HCT116 (cell line): Measurements from ENCODE around the gene TRA2A. TPM values are rescaled to one million over a fixed set of nuclear protein-coding genes. Genes with fewer than 3 reads are reported as not detected.
"Not testable (repeated sequence)": the region's sequence is repeated elsewhere in the genome, so short reads cannot be mapped to it uniquely, and the experiment has no call there.

ENCODE experiments used
- ATAC-seq: fragments of 200-7000 bp; cut with Tn5 transposase; 2 replicates; pipeline ENCODE4 v1.9.1; 2020; ENCODE audit warnings: mild to moderate bottlenecking, moderate library complexity
- BruUV-seq: library from RNA; stranded (reverse); fragments of 400-500 nt; replicated peaks from 2 replicates; lab custom pipeline; 2021; lab: Mats Ljungman, UMichigan
- CTCF ChIA-PET: fragments of 300-600 bp; sonication (Branson Sonifier 250); formaldehyde crosslinking; loops from one replicate; lab custom pipeline; 2021; ENCODE audit warnings: antibody characterized with exemption; lab: Charles Lee
- POLR2A ChIA-PET: fragments of 300-600, 350-600 bp; sonication (Branson Sonifier 250); formaldehyde crosslinking; loops from one replicate; lab custom pipeline; 2021; ENCODE audit warnings: antibody characterized with exemption; lab: Charles Lee
- RAD21 ChIA-PET, 2 experiments: fragments of 300-600 bp; sonication (Branson Sonifier 250); formaldehyde crosslinking; loops; one replicate each; lab custom pipeline; 2023; ENCODE audit warnings: low total read pairs in 2 of 2; ENCODE audit not compliant: uncharacterized antibody in 2 of 2, unreplicated experiment in 2 of 2, low non-redundant PET in 1 of 2; lab: Charles Lee
- DNase-seq: peaks from one replicate; pipeline ENCODE4 v3.0.0-alpha.2; 2010; ENCODE audit warnings: low read depth, low spot score
- H2AFZ ChIP-seq: fragments of 200-600 bp; shearing (Covaris generic), sonication (generic); 2 replicates; pipeline ENCODE4 v1.6.1; 2017; ENCODE audit warnings: low read depth, mixed run types, mixed read lengths, antibody characterized with exemption, low read length; ENCODE audit not compliant: poor library complexity, severe bottlenecking
- H3K27ac ChIP-seq: 2 replicates; pipeline ENCODE4 v1.5.1; 2012; ENCODE audit warnings: low read depth, low read length
- H3K27me3 ChIP-seq: fragments of 200-600 bp; sonication (generic); 2 replicates; pipeline ENCODE4 v1.6.1; 2016; ENCODE audit warnings: mixed run types, low read length, mixed read lengths; ENCODE audit not compliant: insufficient read depth
- H3K36me3 ChIP-seq, 2 experiments: fragments of 200-500 bp in 1 of 2; fragments of 200-600 bp in 1 of 2; sonication (Bioruptor generic) in 1 of 2; sonication (generic) in 1 of 2; 2 replicates each; pipeline versions ENCODE4 v1.5.1 to v1.6.1; 2014 to 2016; ENCODE audit warnings: low read length in 2 of 2, inconsistent platforms in 1 of 2, mixed read lengths in 1 of 2, mixed run types in 1 of 2; ENCODE audit not compliant: insufficient read depth in 2 of 2, control insufficient read depth in 1 of 2
- H3K4me1 ChIP-seq, 2 experiments: fragments of 200-600 bp in 1 of 2; sonication (generic) in 1 of 2; 2 replicates each; pipeline versions ENCODE4 v1.5.1 to v1.6.1; 2012 to 2017; ENCODE audit warnings: low read length in 2 of 2, inconsistent platforms in 1 of 2, mild to moderate bottlenecking in 1 of 2, mixed read lengths in 1 of 2, mixed run types in 1 of 2, moderate library complexity in 1 of 2; ENCODE audit not compliant: insufficient read depth in 2 of 2, control insufficient read depth in 1 of 2
- H3K4me2 ChIP-seq: fragments of 200-600 bp; sonication (generic); 2 replicates; pipeline ENCODE4 v1.6.1; 2017; ENCODE audit warnings: mixed run types, low read length, mixed read lengths
- H3K4me3 ChIP-seq, 2 experiments: fragments of 200-600 bp in 1 of 2; sonication (generic) in 1 of 2; replicated peaks in 1 of 2; 2 replicates each; pipeline ENCODE4 v1.5.1; 2011 to 2016; ENCODE audit warnings: low read length in 2 of 2, control low read depth in 1 of 2, low read depth in 1 of 2, mild to moderate bottlenecking in 1 of 2, mixed read lengths in 1 of 2, mixed run types in 1 of 2
- H3K79me2 ChIP-seq: fragments of 200-600 bp; sonication (generic); 2 replicates; pipeline ENCODE4 v1.6.1; 2017; ENCODE audit warnings: mild to moderate bottlenecking, mixed run types, low read length, moderate library complexity, mixed read lengths; ENCODE audit not compliant: insufficient read depth
- H3K9ac ChIP-seq: fragments of 200-600 bp; sonication (generic); 2 replicates; pipeline ENCODE4 v1.6.1; 2016; ENCODE audit warnings: low read length, mixed read lengths
- H3K9me2 ChIP-seq: fragments of 200-600 bp; sonication (generic), shearing (Covaris generic); 2 replicates; pipeline ENCODE4 v1.6.1; 2017; ENCODE audit warnings: mixed run types, mild to moderate bottlenecking, moderate library complexity; ENCODE audit not compliant: insufficient read depth
- H3K9me3 ChIP-seq, 2 experiments: fragments of 200-500 bp in 1 of 2; fragments of 200-600 bp in 1 of 2; sonication (Bioruptor generic) in 1 of 2; sonication (generic) in 1 of 2; 2 replicates each; pipeline ENCODE4 v1.6.1; 2014 to 2017; ENCODE audit warnings: low read length in 2 of 2, mixed read lengths in 2 of 2, inconsistent platforms in 1 of 2, low read depth in 1 of 2, mild to moderate bottlenecking in 1 of 2, mixed run types in 1 of 2, moderate library complexity in 1 of 2; ENCODE audit not compliant: control insufficient read depth in 1 of 2, insufficient read depth in 1 of 2
- H4K20me1 ChIP-seq: fragments of 200-600 bp; sonication (generic), shearing (Covaris generic); 2 replicates; pipeline ENCODE4 v1.6.1; 2017; ENCODE audit warnings: mixed run types, mild to moderate bottlenecking, moderate library complexity; ENCODE audit not compliant: insufficient read depth
- CEBPB ChIP-seq: IDR thresholded peaks from 2 replicates; pipeline ENCODE4 v1.6.1; 2012; ENCODE audit warnings: low read depth
- EGR1 ChIP-seq: IDR thresholded peaks from 2 replicates; pipeline ENCODE4 v1.6.1; 2012; ENCODE audit warnings: low read depth
- POLR2AphosphoS5 ChIP-seq: IDR thresholded peaks from 2 replicates; pipeline ENCODE4 v1.6.1; 2011; ENCODE audit warnings: mild to moderate bottlenecking, low read depth, low read length, moderate library complexity
- ZBTB33 ChIP-seq: IDR thresholded peaks from 2 replicates; pipeline ENCODE4 v1.6.1; 2011; ENCODE audit warnings: mild to moderate bottlenecking, low read length, moderate library complexity; ENCODE audit not compliant: insufficient replicate concordance; ENCODE audit errors: extremely low read depth
- ZFX ChIP-seq: fragments of 450-650 bp; IDR thresholded peaks from 2 replicates; pipeline ENCODE4 v1.6.1; 2017
- intact Hi-C: fragments of 100-400 bp; cut with micrococcal nuclease; formaldehyde crosslinking; loops from 2 replicates; pipeline ENCODE4 v1.10.0; 2022
- total RNA-seq: library from RNA; stranded (reverse); gene quantifications from one replicate; pipeline ENCODE4 v1.2.1, GENCODE V29; 2021; ENCODE audit not compliant: unreplicated experiment
- TF ChIP-seq, protein P1 (sequence below): IDR thresholded peaks from 2 replicates; pipeline ENCODE4 v1.6.1; 2012
- TF ChIP-seq, protein P2 (sequence below), 3 experiments: fragments of 200-600 bp in 1 of 3; sonication (generic) in 1 of 3; IDR thresholded peaks in 2 of 3; conservative IDR thresholded peaks in 1 of 3; 2 replicates each; pipeline ENCODE4 v1.5.1; 2012 to 2017; ENCODE audit warnings: low read depth in 2 of 3, low read length in 2 of 3, antibody characterized with exemption in 1 of 3, borderline replicate concordance in 1 of 3, control low read depth in 1 of 3, mild to moderate bottlenecking in 1 of 3, mixed read lengths in 1 of 3, mixed run types in 1 of 3, moderate library complexity in 1 of 3; ENCODE audit not compliant: insufficient read depth in 1 of 3

Gene TRA2A
- total RNA-seq, 1 experiment from 2014 or later = 122 TPM

- Histone ChIP-seq H3K27ac (no peak overlapping the region), H3K9me2 (no peaks in the 10 kb centered on the region), H2AFZ (no peak overlapping the region), H3K79me2 (peaks cover 96% of the 10 kb centered on the region), H4K20me1 (0 out of 2 replicates have a peak, but pooled peaks cover 15% of the 10 kb centered on the region), H3K27me3 (no peaks in the 10 kb centered on the region), H3K9me3 (no peaks in the 10 kb centered on the region), H3K36me3 (peaks cover 70 to 75% of the 10 kb centered on the region in 2 experiments), H3K4me3 (no peak overlapping the region), H3K4me1 (no peaks in the 10 kb centered on the region), H3K9ac (no peak overlapping the region), H3K4me2 (no peak overlapping the region)
- no peak for ATAC-seq
- no TSS peak for BruUV-seq
- DNase-seq = no peak
- ChIA-PET RAD21 (interaction anchor here in 1 of 2 experiments (0.7 kb wide), 1 partner anchor 9 kb away, joined by 3 read pairs; no protein-coding TSS in a partner anchor), CTCF (no interaction called here), POLR2A (interaction anchor here (0.7 kb wide), 1 partner anchor 60 kb away, joined by 4 read pairs; no protein-coding TSS in a partner anchor)
- TF ChIP-seq CEBPB = no peak
- intact Hi-C loops = loop anchor here (5.0 kb wide), 1 partner anchor 82 kb away; no protein-coding TSS in a partner anchor
Measured at GRCh38 chr7:23514755-23515154, 17.0 kb downstream of the TRA2A start.

GRCh38 chr7:23513746-23514145 is 18.0 kb downstream of the TRA2A start:
- H3K9me3 ChIP-seq, CTCF ChIA-PET, POLR2A ChIA-PET, H3K9ac ChIP-seq, H3K4me3 ChIP-seq, H3K4me1 ChIP-seq, RAD21 ChIA-PET, H3K4me2 ChIP-seq, DNase-seq, H2AFZ ChIP-seq, ATAC-seq, H3K27me3 ChIP-seq, H3K9me2 ChIP-seq, H3K27ac ChIP-seq: not testable (repeated sequence)
- intact Hi-C loops = loop anchor here (5.0 kb wide), 1 partner anchor 81 kb away; no protein-coding TSS in a partner anchor
- Histone ChIP-seq H4K20me1 (peaks cover 12% of the 10 kb centered on the region; the same call in 1 of the 2 replicates), H3K36me3 (peaks cover 64 to 76% of the 10 kb centered on the region in 2 experiments), H3K79me2 (peaks cover 95% of the 10 kb centered on the region)
- BruUV-seq = TSS peak; percentile 45

DNA sequence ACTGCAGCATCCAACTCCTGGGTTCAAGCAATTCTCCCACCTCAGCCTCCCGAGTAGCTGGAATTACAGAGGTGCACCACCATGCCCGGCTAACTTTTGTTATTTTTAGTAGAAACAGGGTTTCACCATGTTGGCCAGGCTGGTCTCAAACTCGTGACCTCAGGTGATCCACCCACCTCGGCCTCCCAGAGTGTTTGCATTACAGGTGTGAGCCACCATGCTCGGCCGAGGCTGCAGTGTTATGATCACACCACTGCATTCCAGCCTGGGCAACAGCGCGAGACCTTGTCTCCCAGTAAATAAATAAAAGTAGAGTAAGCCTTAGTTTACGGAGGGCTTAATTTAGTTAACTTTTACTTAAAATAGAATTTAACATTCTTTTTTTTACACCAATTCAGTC is 37.8 kb downstream of the TRA2A start:
- intact Hi-C loops = no loop called here
- H3K36me3 ChIP-seq = no peaks in the 10 kb centered on the region
- H2AFZ ChIP-seq = no peak overlapping the region
- no peak overlapping the region for H3K4me2 ChIP-seq
- H4K20me1 ChIP-seq = no peaks in the 10 kb centered on the region
- ChIA-PET POLR2A (no interaction called here), CTCF (no interaction called here), RAD21 (no interaction called here)
- H3K9me2 ChIP-seq = no peaks in the 10 kb centered on the region
- no peak overlapping the region for H3K4me3 ChIP-seq
- H3K27ac ChIP-seq = no peak overlapping the region
- DNase-seq = no peak
- BruUV-seq = no TSS peak
- no peak overlapping the region for H3K9ac ChIP-seq
- H3K9me3 ChIP-seq = no peaks in the 10 kb centered on the region
- H3K27me3 ChIP-seq = no peaks in the 10 kb centered on the region
- no peaks in the 10 kb centered on the region for H3K79me2 ChIP-seq
- H3K4me1 ChIP-seq = no peaks in the 10 kb centered on the region
- ATAC-seq = no peak
- TF ChIP-seq, protein P1, sequence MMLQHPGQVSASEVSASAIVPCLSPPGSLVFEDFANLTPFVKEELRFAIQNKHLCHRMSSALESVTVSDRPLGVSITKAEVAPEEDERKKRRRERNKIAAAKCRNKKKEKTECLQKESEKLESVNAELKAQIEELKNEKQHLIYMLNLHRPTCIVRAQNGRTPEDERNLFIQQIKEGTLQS = no peak
- TF ChIP-seq CEBPB (no peak), ZFX (no peak), EGR1 (no peak), POLR2AphosphoS5 (no peak), ZBTB33 (no peak)
- TF ChIP-seq, protein P2, sequence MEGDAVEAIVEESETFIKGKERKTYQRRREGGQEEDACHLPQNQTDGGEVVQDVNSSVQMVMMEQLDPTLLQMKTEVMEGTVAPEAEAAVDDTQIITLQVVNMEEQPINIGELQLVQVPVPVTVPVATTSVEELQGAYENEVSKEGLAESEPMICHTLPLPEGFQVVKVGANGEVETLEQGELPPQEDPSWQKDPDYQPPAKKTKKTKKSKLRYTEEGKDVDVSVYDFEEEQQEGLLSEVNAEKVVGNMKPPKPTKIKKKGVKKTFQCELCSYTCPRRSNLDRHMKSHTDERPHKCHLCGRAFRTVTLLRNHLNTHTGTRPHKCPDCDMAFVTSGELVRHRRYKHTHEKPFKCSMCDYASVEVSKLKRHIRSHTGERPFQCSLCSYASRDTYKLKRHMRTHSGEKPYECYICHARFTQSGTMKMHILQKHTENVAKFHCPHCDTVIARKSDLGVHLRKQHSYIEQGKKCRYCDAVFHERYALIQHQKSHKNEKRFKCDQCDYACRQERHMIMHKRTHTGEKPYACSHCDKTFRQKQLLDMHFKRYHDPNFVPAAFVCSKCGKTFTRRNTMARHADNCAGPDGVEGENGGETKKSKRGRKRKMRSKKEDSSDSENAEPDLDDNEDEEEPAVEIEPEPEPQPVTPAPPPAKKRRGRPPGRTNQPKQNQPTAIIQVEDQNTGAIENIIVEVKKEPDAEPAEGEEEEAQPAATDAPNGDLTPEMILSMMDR (IDR thresholded peaks at IDR 0.05 in 2 of 3, conservative IDR thresholded peaks at IDR 0.05 in 1 of 3; ENCODE audit: borderline replicate concordance in 1 of 3, insufficient read depth in 1 of 3, low read depth in 2 of 3, low read length in 2 of 3) = no peak
